Cardiac fibroblast (primary cell): ENCODE results near the gene FUCA2.

ENCODE experiments used
- DNase-seq, 2 donors: peaks; one replicate each; pipeline versions ENCODE4 v3.0.0 to v3.0.0-alpha.2; 2010; ENCODE audit warnings: low read depth in 2 of 2
- H3K4me3 ChIP-seq, 2 donors: replicated peaks in 1 of 2; 1 replicate in 1 of 2; 2 replicates in 1 of 2; pipeline ENCODE4 v1.5.1; 2011; ENCODE audit warnings: low read depth in 2 of 2, low read length in 2 of 2, mild to moderate bottlenecking in 2 of 2, moderate library complexity in 1 of 2
- TF ChIP-seq, protein P1 (sequence below): IDR thresholded peaks from one replicate; pipeline ENCODE4 v1.5.1; 2011; ENCODE audit warnings: low read depth, mild to moderate bottlenecking, low read length, inconsistent platforms

FUCA2 gene

DNA sequence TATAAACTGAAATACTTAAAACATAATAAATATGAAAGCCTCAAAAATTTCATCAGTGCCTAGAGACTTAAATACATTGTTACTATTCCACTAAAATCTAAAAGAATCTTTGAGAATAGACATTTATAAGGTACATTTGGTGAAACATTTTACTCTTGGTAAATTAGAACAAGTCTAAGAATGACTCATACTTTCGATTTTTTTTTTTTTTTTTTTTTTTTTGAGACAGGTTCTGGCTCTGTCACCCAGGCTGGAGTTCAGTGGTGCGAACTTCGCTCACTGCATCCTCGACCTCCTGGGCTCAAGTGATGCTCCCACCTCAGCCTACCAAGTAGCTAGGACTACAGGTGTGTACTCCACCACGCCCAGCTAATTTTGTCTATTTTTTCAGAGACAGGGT, 6.4 kb downstream of the FUCA2 start:
- no peak overlapping the region for H3K4me3 ChIP-seq
- DNase-seq, result no peak
- TF ChIP-seq, protein P1, sequence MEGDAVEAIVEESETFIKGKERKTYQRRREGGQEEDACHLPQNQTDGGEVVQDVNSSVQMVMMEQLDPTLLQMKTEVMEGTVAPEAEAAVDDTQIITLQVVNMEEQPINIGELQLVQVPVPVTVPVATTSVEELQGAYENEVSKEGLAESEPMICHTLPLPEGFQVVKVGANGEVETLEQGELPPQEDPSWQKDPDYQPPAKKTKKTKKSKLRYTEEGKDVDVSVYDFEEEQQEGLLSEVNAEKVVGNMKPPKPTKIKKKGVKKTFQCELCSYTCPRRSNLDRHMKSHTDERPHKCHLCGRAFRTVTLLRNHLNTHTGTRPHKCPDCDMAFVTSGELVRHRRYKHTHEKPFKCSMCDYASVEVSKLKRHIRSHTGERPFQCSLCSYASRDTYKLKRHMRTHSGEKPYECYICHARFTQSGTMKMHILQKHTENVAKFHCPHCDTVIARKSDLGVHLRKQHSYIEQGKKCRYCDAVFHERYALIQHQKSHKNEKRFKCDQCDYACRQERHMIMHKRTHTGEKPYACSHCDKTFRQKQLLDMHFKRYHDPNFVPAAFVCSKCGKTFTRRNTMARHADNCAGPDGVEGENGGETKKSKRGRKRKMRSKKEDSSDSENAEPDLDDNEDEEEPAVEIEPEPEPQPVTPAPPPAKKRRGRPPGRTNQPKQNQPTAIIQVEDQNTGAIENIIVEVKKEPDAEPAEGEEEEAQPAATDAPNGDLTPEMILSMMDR, result no peak

DNA sequence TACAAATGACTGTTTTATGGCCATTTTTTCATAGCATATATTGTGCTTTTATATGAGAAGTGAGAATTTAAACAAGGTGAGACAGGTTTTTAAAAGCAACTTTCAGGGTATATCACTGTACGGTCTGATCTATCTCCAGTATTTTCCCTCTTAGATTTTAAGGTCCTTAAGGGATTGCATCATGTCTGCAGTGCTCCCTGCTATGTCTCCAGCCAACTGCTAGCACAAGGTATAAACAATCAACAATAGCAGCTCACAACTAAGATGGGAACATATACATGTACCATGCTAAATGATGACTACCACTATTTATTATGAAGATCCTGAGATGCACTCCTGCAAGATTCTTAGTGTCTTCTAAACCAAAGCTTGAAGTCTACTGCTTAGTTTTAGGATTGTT, 7.2 kb downstream of the FUCA2 start:
- TF ChIP-seq, protein P1, result no peak
- DNase-seq, result no peak
- H3K4me3 ChIP-seq, result no peak overlapping the region

DNA sequence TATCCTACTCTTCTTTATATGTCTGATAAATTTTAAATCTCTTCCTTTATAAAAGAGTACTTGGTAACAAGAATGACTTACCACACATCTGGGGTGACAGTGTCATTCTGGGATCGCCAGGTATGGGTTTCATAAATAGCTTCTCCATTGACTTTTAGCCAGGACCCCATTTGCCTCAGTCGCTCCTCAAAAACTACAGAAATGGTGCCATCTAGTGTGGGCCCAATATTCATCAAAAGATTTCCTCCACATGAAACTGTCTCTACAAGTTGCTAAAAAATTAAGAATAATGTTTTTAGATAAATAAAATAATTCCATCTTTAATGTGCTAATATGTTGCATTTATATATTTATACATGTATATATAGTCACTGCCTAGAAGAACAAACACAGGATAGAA, 9.7 kb downstream of the FUCA2 start:
- no peak for DNase-seq
- no peak overlapping the region for H3K4me3 ChIP-seq
- TF ChIP-seq, protein P1, result no peak

DNA sequence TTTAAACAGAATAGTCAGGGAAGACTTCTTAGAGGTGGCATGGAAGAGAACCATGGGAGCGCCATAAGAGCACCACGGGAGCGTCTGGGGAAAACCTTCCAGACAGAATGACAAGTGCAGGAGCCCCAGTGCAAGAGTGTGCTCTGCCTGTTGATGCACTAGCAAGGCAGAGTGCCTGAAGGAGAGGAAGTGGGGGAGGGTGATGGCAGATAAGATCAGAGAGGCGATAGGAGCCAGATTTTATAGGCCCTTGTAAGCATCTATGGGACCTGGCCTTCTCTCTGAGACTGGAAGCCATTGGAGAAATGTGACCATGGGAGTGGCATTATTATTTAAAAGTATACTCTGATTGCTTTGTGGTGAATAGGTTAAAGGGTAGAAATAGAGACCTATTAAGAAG, 13.1 kb downstream of the FUCA2 start:
- TF ChIP-seq, protein P1, result no peak
- DNase-seq, result no peak

DNA sequence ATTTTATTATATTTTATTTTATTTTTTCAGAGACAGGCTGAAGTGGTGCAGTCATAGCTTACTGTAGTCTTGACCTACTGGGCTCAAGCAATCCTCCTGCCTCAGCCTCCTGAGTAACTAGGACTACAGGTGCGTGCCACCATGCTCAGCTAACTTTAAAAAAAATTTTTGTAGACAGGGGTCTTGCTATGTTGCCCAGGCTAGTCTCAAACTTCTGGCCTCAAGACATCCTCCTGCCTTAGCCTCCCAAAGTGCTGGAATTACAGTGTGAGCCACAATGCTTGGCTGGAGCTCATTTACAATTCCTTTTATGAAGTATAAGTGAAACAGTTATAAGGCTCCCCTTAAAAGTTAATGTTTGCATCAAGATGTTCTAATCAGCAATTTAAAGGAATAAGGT, 14.5 kb downstream of the FUCA2 start:
- no peak overlapping the region for H3K4me3 ChIP-seq

More for the DNA sequence above, 13.1 kb downstream of the FUCA2 start:
- H3K4me3 ChIP-seq, result no peak overlapping the region

DNA sequence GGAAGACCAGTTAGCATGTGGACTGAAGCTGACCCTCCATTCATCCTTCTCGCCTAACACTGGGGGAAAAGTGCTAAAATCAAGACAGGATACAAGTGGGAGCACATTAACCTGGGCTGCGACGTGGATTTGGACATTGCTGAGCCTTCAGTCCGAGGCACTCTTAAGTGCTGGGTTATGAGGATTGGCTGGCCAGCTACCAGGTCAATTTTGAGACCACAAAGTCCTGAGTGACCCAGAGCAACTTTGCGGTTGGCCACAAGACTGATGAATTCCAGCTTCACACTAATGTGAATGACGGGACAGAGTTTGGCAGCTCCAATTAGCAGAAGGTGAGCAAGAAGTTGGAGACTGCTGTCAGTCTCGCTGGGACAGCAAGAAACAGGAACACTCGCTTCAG, 20.7 kb downstream of the FUCA2 start:
- no peak overlapping the region for H3K4me3 ChIP-seq
- TF ChIP-seq, protein P1, result no peak
- DNase-seq, result no peak

More for the DNA sequence above, 14.5 kb downstream of the FUCA2 start:
- DNase-seq, result no peak
- TF ChIP-seq, protein P1, result no peak

DNA sequence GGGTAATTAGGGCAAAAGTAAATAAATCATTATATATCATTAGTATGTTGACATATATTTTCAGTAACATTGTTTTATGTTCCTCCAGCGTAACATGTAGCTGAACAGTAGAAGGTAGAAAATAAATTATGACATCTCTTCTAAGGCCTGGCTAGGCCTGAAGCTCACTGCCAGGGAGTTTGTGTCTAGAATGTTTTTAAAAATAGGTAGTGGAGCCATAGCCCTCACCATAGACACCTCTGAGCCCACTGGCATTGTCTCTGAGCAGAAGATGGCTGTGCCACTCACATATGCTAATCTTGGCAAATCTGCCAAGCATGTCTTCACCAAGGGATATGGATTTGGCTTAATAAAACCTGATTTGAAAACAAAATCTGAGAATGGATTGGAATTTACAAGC, 21.3 kb downstream of the FUCA2 start:
- TF ChIP-seq, protein P1, result no peak
- no peak for DNase-seq

More for the DNA sequence above, 21.3 kb downstream of the FUCA2 start:
- H3K4me3 ChIP-seq, result no peak overlapping the region
